HG03139 (cell line): ENCODE results near the gene ITGA11.

ENCODE experiments used
- ATAC-seq: cut with Tn5 transposase; IDR thresholded peaks from one replicate; pipeline ENCODE4 v1.9.1; 2021; ENCODE audit not compliant: unreplicated experiment

The ITGA11 gene

DNA sequence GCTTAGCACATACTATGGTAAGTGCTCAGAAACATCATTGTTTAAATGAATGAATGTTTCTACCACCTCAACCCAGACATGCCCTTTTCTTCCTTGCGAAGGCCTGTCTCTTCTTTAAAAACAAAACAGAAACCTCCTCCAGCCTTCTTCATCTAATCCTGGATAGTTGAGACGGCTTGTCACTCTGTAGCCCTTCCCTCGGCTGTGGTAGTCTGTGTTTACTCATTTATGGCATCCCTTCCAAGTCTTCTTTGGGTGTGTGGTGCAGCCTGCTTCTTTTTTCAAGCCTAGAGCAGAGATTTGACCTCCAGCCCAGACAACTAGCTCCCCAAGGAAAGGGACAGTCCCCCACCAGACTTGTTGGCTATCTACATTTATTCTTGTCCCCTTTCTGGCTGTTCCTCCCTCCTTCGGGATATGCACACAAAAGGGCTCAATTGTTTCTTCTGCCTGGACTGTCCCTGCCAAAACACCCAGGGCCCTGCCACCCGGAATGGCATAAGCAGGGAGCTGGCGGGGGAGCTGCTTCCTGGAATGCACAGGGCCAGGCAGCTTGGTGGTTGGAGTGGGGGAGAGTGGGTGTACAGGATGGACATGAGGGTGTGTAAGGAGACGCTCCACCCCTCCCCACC lies 67.8 kb downstream of the ITGA11 start:
- no peak for ATAC-seq

- no peak for ATAC-seq
Observed at GRCh38 chr15:68363353-68363752, 68.6 kb downstream of the ITGA11 start.

- ATAC-seq: no peak
Observed at GRCh38 chr15:68362537-68363126, 69.3 kb downstream of the ITGA11 start.

DNA sequence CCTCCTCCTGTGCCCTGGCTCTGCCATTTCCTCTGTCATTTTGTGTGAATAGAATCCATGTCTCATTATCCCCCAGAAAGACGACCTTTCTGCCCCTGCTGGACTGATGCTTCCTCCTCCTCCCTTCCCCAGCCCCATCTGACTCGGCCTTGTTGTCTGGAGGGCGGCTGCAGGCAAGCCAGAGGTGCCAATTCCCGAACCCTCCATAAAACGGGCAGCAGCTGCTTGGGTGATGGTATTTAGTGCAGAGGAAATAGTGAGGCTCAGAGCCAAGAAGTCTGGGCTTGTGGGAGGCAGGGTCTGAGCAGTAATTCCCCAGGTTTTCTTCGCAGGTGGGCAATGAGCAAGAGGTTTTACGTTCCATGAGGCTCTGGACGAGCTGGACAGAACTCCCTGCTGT lies 71.2 kb downstream of the ITGA11 start:
- no peak for ATAC-seq

GRCh38 chr15:68356778-68357177 lies 75.2 kb downstream of the ITGA11 start:
- ATAC-seq: no peak

DNA sequence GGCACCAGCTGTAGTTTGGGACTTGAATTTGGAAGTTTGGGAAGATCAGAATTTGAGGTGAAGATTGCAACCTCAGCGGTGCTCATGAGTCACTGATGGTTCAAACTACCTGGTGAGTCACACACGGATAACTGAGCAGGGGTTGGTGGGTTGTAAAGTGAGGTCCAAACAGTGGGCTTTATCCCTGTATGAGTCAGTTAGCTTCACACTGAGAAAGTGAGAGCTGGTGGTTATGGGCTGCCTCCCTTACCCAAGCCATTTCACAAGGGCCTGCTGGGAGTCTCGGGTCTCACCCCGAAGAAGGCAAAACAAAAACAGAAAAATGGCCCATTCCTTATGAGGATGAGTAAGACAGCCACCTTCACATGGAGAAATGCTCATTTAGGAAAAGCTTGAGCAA lies 77.0 kb downstream of the ITGA11 start:
- no peak for ATAC-seq

GRCh38 chr15:68354268-68354667 lies 77.7 kb downstream of the ITGA11 start:
- ATAC-seq: no peak

- ATAC-seq: no peak
Observed at GRCh38 chr15:68353421-68354135, 78.4 kb downstream of the ITGA11 start.

DNA sequence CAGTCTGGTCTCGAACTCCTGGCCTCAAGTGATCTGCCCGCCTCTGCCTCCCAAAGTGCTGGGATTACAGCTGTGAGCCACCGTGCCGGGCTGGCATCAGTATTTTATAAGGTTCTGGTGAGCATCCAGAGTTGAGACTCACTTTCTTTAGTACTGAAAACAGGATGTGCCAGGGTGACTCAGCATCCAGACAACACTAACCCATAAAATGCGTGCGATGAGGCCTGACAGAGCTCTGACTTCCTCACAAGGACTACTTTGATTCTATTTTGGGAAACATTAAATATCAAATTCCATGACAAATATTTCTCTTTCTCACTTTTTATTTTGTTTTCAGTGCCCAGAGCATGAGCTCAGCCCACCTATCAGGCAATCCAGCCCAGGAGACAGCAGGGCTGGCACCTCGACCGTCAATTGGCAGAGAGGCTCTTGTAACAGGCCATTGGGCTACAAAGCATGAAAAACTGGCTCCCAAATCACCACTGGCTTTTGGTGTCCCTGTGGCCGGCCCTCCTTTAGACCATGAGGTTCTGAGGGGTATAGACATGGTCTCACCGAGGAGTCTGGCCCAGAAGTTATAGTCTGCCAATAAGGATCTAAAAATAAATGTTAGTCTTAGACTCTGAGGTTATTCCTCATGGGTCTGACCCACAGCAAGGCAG lies 79.4 kb downstream of the ITGA11 start:
- no peak for ATAC-seq

DNA sequence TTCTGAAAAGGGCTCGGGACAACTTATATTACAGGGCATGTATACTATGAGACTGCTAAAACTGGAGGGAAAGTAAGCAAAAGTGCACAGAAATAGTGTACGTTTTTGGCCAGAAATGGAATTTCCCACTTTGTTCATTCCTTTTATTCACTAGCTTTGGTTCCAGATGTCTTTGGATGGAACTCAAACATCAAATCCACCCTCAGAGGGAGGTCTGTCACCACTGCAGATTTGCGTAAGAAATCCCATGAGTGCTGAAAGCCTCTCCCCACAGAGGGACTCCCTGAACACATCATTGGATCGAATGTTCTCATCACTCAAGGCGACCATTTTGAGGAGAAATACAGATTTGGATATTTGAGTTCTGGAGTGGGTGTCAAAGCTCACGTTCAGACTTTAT lies 82.8 kb downstream of the ITGA11 start:
- no peak for ATAC-seq

DNA sequence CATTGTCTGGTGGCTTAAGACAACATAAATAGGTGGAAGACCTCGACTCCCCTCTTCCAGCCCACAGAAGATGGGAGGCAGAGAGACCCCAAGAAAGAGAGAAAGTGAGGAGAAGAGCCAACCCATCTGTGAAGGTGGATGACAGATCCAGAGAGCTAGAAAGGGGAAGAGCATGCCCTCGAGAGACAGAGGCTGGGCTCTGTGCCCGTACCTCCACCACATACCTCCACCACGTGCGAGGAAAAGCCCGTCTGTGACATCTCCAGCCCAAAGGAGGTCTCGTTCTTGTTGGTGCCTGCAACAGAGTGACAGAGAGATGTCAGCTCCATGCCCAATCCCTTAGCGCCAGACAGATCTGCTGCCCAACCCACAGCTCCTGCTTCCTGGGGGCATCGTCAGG lies 83.4 kb downstream of the ITGA11 start:
- ATAC-seq: no peak

DNA sequence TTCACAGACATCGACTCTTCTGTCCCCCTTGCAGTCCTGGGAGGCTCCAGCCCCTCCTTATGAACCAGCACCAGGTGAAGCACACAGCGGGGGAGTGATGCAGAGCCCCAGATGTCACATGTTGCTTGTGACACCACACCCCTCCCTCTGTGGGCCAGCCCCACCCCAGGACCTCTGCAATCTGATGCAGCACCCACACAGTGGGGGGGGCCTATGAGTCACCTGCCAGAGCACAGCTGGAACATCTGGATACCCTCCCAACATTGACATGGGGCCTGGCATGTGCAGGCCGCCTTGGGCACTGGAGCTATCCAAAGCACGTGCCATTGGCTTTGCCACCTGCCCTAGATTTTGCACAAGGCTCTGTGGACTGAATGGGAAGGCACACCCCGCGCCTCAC lies 83.9 kb downstream of the ITGA11 start:
- ATAC-seq: no peak

GRCh38 chr15:68347392-68347791 lies 84.6 kb downstream of the ITGA11 start:
- no peak for ATAC-seq

GRCh38 chr15:68346979-68347378 lies 85.0 kb downstream of the ITGA11 start:
- no peak for ATAC-seq

DNA sequence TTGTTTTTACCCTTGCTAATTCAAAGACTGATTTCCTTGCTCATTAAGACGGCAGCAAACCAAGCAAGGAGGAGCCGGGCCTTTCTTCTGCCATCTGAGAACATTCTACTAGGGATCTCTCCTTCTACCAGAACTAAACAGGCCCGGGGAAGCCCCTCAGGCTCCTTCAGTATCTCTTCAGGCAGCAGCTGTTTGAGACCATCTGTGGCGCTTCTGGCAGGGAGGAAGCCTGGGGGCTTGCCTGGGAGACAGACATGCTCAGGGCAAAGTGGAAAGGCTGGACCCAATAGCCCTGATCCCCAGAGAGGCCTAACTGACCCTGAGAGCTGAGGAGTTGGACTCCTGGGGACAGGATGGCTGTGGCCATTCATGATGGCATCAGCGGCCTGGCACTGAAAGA lies 86.5 kb downstream of the ITGA11 start:
- ATAC-seq: no peak

- no peak for ATAC-seq
Observed at GRCh38 chr15:68344600-68344999, 87.4 kb downstream of the ITGA11 start.

- ATAC-seq: no peak
Observed at GRCh38 chr15:68343579-68344225, 88.3 kb downstream of the ITGA11 start.

DNA sequence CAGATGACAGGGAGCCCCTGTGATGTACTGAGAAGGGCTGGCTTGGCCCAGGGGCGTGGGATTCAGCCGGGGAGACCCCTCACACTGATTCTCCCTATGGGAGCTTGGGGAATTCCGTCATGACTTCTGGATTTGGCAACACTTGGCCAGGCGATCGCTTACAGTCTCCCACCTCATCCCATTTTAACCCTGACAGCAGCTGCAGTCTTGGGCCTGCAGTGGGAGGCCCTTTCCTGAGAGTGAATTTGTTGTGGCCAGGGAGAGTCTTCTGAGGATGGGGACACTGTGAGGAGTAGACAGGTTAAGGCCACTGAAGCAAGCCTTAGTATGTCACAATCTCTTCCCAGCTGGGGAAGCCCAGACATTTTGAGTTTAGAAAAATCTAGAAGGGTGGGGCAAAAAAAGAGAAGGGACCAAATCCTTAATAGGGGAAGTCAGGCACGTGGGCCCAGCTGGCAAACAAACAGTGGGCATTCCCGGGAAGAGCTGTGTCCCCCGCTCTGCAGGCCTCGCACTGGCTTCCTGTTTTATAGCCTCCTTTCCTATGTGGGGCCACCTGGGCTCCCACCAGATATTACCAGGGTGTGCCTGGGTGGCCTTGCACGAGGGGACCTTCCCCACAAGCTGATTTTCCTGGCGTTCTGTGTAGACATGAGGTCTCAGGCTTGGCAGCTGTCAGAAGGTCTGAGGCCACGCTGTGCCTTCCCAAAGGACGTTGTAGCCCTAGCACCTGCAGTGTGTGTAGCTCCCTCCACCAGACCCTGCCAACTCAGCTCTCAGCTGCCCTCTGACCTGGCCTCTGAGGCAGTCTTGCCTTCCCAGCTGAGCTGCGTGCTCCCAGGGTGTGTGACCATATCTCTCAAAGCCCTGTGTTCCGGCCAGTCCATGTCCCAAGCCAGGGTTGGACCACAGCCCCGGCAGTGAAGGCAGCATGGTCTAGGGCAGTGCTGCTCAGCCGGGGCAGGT lies 89.9 kb downstream of the ITGA11 start:
- ATAC-seq: no peak

DNA sequence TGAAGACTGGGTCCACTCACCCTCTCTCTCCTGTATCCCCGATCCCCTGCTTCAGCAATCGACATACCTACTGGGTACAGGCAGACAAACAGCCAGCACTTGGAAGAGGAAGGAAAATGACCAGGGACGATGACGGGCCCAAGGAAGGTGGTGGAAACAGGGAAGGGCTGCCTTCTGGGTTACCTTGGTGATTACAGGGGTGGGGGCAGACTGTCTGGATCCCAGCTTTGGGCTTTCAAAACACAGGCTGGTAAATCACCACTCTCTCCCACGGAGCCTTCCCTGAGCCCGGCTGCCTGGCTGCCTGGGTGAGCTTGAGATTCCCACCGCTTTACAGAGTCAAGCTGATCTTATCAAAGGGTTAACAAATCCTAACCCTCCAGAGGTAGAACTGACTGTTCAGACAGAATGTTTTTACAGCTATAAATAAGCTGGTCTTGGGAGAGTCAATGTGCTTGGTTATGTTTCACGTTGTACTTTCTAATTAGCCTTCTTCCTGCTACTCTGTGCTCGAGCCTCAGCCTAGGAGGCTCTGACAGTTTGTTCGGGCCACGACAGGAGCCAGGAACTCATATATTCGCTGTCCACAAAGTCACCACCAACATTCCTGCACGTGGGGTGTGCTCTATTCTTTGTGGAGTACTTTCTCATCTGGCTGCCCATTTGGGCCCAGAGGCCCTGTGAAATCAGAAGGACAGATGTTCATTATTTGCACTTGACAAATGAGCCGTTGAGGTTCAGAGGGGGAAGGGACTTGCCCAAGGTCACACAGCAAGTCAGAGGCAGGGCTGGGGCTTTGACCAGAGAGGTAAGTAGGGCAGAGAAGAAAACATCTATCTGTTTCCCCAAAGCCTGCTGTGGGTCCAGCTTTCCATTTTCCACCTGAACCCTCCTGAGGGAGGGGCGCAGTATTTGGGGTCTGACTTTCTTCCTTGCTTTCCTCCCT lies 91.0 kb downstream of the ITGA11 start:
- ATAC-seq: no peak
